Peyer's patch (tissue), 4 donors: ENCODE results near the gene DDAH2. TPM values are rescaled to one million over a fixed set of nuclear protein-coding genes. Genes with fewer than 3 reads are reported as not detected.

Experiments used
- DNase-seq, 3 donors: peaks; one replicate each; pipeline ENCODE4 v3.0.0-alpha.2; 2017 to 2019
- H3K27ac ChIP-seq, 4 donors: fragments of 200-600 bp; sonication (generic); one replicate each; pipeline ENCODE4 v1.5.1; 2016 to 2019
- H3K27me3 ChIP-seq, 2 donors: fragments of 200-600 bp; sonication (generic); one replicate each; pipeline ENCODE4 v1.5.1; 2019
- H3K36me3 ChIP-seq, 3 donors: fragments of 200-600 bp; sonication (generic); one replicate each; pipeline ENCODE4 v1.5.1; 2016 to 2019
- H3K4me1 ChIP-seq, 4 donors: fragments of 200-600 bp; sonication (generic); one replicate each; pipeline ENCODE4 v1.5.1; 2016 to 2019
- H3K4me3 ChIP-seq, 4 donors: fragments of 200-600 bp; sonication (generic); 1 replicate in 3 of 4; 2 replicates in 1 of 4; pipeline ENCODE4 v1.5.1; 2016 to 2019; ENCODE audit warnings: mild to moderate bottlenecking in 1 of 4
- H3K9me3 ChIP-seq, 4 donors: fragments of 200-600 bp; sonication (generic); one replicate each; pipeline ENCODE4 v1.5.1; 2016 to 2019; ENCODE audit warnings: mild to moderate bottlenecking in 1 of 4
- CTCF ChIP-seq, 6 experiments: fragments of 450-650 bp in 4 of 6; fragments of 200-600 bp in 2 of 6; sonication (generic) in 1 of 6; IDR thresholded peaks; one replicate each; pipeline ENCODE4 v1.5.1; 2017 to 2019; ENCODE audit warnings: antibody characterized with exemption in 6 of 6, mild to moderate bottlenecking in 3 of 6, moderate library complexity in 1 of 6
- POLR2A ChIP-seq, 2 donors: fragments of 450-650 bp; IDR thresholded peaks; one replicate each; pipeline ENCODE4 v1.5.1; 2017; ENCODE audit warnings: antibody characterized with exemption in 2 of 2, mild to moderate bottlenecking in 2 of 2, moderate library complexity in 2 of 2
- total RNA-seq, 4 donors: library from RNA; depleted of rRNA; stranded (reverse); fragments of >200 nt; gene quantifications; one replicate each; pipeline ENCODE4 v1.1.0, GENCODE V29; 2016

The DDAH2 gene
- total RNA-seq, 4 donors from 2014 or later, result 25.6 to 136 (median 53.3) TPM

GRCh38 chr6:31708224-31708623 lies 20.9 kb downstream of the DDAH2 start:
- no peak overlapping the region for H3K4me3 ChIP-seq
- no peak for TF ChIP-seq POLR2A (IDR thresholded peaks at IDR 0.05)
- no peak for TF ChIP-seq CTCF (IDR thresholded peaks at IDR 0.05)
- DNase-seq, result no peak
- H3K4me1 ChIP-seq, result peaks cover 0 to 14% (median 0%) of the 10 kb centered on the region in 4 donors
- H3K9me3 ChIP-seq, result no peaks in the 10 kb centered on the region
- no peaks in the 10 kb centered on the region for H3K36me3 ChIP-seq
- H3K27me3 ChIP-seq, result no peaks in the 10 kb centered on the region
- H3K27ac ChIP-seq, result no peak overlapping the region

- no peaks in the 10 kb centered on the region for H3K36me3 ChIP-seq
- H3K27me3 ChIP-seq, result no peaks in the 10 kb centered on the region
- peaks cover 0 to 14% (median 0%) of the 10 kb centered on the region in 4 donors for H3K4me1 ChIP-seq
- no peak overlapping the region for H3K4me3 ChIP-seq
- DNase-seq, result no peak
- H3K27ac ChIP-seq, result no peak overlapping the region
- H3K9me3 ChIP-seq, result no peaks in the 10 kb centered on the region
- TF ChIP-seq POLR2A (IDR thresholded peaks at IDR 0.05), result no peak
- no peak for TF ChIP-seq CTCF (IDR thresholded peaks at IDR 0.05)
These were observed 21.4 kb downstream of the DDAH2 start for GRCh38 chr6:31707701-31708100.

GRCh38 chr6:31706599-31706998 lies 22.5 kb downstream of the DDAH2 start, which contains the start of gene LY6G6F:
TSS of gene LY6G6F (plus strand) at chr6:31706866. CDS start at chr6:31706907, 41 bp downstream.
- no peaks in the 10 kb centered on the region for H3K9me3 ChIP-seq
- no peak for DNase-seq
- no peak within 1 kb of the TSS for H3K27ac ChIP-seq
- no peak for TF ChIP-seq CTCF (IDR thresholded peaks at IDR 0.05)
- no peak for TF ChIP-seq POLR2A (IDR thresholded peaks at IDR 0.05)
- H3K27me3 ChIP-seq, result no peaks in the 10 kb centered on the region
- H3K36me3 ChIP-seq, result no peaks in the 10 kb centered on the region
- H3K4me3 ChIP-seq, result no peak within 1 kb of the TSS
- H3K4me1 ChIP-seq, result peaks cover 0 to 19% (median 7%) of the 10 kb centered on the region in 4 donors

GRCh38 chr6:31705931-31706330 lies 23.2 kb downstream of the DDAH2 start:
- Histone ChIP-seq H3K9me3 (no peaks in the 10 kb centered on the region), H3K27me3 (no peaks in the 10 kb centered on the region), H3K4me1 (peaks cover 0 to 21% (median 9%) of the 10 kb centered on the region in 4 donors), H3K4me3 (no peak overlapping the region), H3K27ac (no peak overlapping the region), H3K36me3 (no peaks in the 10 kb centered on the region)
- TF ChIP-seq POLR2A (IDR thresholded peaks at IDR 0.05), result no peak
- TF ChIP-seq CTCF (IDR thresholded peaks at IDR 0.05), result no peak
- DNase-seq, result no peak

- H3K9me3 ChIP-seq, result no peaks in the 10 kb centered on the region
- peaks cover 0 to 26% (median 9%) of the 10 kb centered on the region in 4 donors for H3K4me1 ChIP-seq
- H3K27me3 ChIP-seq, result no peaks in the 10 kb centered on the region
- DNase-seq, result peak; percentile 99 to 100 (median 100)
- peak within 1 kb of the TSS; percentile 95 to 99 (median 97) for H3K27ac ChIP-seq
- TF ChIP-seq POLR2A (IDR thresholded peaks at IDR 0.05) (peak; percentile 94 to 97), CTCF (IDR thresholded peaks at IDR 0.05) (peak in 5 of 6 experiments; percentile 18 to 35 (median 28))
- peaks cover 0 to 16% (median 0%) of the 10 kb centered on the region in 3 donors for H3K36me3 ChIP-seq
- H3K4me3 ChIP-seq, result peak within 1 kb of the TSS; percentile 77 to 85 (median 82)
These were observed 26.0 kb downstream of the DDAH2 start, which contains the start of gene ABHD16A for GRCh38 chr6:31702819-31703716. TSS of gene ABHD16A (minus strand) at chr6:31703324. CDS start at chr6:31703281, 43 bp downstream.
